GM18499 (cell line): Measurements from ENCODE around the gene MTRF1.

Experiments used
- ATAC-seq: cut with Tn5 transposase; IDR thresholded peaks from one replicate; pipeline ENCODE4 v1.9.1; 2021; ENCODE audit warnings: moderate number of reproducible peaks; ENCODE audit not compliant: insufficient read depth, unreplicated experiment

Gene MTRF1, protein sequence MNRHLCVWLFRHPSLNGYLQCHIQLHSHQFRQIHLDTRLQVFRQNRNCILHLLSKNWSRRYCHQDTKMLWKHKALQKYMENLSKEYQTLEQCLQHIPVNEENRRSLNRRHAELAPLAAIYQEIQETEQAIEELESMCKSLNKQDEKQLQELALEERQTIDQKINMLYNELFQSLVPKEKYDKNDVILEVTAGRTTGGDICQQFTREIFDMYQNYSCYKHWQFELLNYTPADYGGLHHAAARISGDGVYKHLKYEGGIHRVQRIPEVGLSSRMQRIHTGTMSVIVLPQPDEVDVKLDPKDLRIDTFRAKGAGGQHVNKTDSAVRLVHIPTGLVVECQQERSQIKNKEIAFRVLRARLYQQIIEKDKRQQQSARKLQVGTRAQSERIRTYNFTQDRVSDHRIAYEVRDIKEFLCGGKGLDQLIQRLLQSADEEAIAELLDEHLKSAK

DNA sequence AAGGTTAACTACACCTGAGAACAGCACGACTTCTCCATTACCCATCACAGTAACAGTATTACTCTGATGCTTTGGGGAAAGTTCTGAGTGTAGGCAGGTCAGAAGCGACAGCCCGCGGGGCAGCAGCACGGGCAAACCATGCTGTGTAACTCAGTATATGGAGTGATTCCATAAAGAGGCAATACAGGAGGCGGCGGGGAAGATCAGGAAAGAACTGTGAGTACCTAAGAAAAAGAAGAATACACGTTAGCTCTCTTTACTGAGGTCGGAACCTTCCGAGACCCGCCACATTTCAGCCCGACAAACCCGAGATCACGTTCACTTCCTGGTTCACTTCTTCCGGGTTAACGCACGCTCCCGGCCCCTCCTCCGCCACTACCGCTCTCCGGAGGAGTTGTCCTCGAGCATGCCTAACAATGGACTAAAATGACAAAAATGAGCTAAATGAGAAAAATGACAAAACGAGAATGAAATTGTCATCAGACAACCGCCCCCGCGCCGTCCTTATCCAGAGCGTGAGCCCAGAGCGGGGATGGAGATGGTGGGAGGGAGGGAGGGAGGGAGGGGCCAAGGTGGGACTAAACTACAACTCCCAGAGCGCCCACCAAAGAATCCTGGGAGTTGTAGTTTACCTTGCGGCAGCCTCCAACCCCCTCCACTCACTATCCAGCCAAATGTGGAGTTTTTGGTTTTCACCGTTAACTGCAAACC, at the start of gene MTRF1:
Gene MTRF1 (minus strand): TSS at position 316 of the 711 bp plus-strand sequence. CDS start 2,669 bp downstream, outside the sequence.
- peak; percentile 82 for ATAC-seq

DNA sequence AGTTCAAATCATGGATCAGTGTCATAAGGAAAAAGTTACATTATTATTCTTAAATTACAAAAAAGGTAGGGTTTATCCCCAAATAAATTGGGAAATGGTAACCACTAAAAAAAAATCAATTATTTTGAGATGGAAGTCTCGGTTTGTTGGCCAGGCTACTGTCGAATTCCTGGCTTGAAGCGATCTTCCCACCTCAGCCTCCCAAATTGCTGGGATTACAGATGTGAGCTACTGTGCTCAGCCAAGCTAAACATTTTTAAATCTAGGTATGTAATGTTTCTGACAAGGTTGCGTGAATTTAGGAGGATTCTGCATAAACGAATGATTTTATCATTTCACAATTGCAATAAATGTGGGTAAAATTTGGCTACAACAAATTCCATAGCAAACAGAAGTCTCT, 49.7 kb upstream of the MTRF1 start:
- no peak for ATAC-seq

DNA sequence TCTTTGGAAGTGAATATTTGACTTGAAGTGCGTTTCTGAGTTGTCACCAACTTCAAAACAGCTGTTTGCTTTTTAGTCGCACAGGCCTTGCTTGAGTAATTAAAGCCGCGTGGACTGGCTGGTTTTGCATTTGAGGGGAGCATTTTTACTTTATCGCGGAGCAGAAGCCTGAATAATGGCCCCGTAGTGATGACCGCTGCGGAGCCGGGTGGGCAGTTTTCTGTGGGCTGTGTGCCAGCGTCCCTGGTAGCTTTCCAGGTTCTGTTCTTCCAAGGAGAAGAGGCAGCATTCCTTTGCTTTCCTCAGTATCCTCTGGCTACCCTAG, 48.8 kb upstream of the MTRF1 start:
- ATAC-seq = no peak

DNA sequence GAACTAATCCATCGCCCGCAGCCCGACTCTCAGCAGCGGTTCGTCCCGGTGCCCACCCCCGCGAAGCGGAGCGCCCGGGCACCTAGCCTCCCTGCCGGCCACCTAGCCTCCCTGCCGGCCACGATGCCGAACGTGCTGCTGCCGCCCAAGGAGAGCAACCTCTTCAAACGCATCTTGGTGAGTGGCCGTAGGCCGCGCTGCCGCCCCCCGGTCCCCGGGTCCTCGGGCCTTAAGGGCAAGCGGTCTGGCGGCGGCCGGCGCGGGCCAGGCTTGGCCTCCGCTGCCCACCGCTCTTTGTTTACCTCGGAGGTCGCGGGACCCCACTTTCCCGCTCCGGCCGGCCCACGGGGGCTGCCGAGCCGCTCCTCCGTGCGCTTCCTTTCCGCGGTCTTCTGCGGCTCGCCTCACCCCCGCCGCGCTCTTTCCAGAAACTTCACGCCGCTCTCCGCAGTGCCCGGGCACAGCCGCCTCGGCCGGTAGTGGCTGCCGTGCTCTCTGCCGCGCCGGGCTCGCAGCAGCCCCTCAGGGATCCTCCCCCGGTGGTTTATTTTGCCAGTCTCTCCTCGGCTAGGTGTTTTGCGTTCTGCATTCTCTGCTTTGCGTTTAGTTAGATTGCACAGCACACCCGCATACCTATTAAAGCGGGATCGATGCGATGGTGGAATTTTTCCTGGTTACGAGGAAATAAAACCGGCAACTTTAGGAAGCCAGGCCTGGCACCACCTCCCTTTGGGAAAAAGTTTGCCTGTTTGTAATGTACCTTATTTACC, 48.2 kb upstream of the MTRF1 start:
- peak; percentile 26 for ATAC-seq

DNA sequence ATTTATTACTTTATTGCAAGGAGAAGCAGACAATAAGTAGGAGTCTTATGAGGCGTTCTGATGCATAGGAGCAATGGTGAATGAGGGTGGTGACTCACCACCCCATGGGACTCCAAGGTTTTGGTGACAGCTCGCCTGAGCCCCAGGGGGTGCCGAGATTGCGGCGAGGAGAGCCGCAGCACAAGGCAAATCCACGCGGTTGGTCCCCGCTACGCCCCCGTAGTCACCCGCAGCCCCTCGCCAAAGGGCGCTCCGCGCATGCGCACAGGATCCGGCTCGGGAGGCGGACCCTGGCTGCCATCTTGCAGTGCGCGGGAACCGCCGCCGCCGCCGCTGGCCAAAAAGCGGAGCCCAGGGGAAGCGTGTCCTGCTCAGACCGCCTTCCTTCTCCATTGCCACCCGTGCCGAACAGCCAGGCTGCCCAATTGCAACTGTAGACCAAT, 47.6 kb upstream of the MTRF1 start, which contains the start of gene NAA16:
Gene NAA16 (plus strand): TSS at position 305 of the 443 bp plus-strand sequence. CDS start 262 bp downstream, outside the sequence.
- peak; percentile 47 for ATAC-seq

DNA sequence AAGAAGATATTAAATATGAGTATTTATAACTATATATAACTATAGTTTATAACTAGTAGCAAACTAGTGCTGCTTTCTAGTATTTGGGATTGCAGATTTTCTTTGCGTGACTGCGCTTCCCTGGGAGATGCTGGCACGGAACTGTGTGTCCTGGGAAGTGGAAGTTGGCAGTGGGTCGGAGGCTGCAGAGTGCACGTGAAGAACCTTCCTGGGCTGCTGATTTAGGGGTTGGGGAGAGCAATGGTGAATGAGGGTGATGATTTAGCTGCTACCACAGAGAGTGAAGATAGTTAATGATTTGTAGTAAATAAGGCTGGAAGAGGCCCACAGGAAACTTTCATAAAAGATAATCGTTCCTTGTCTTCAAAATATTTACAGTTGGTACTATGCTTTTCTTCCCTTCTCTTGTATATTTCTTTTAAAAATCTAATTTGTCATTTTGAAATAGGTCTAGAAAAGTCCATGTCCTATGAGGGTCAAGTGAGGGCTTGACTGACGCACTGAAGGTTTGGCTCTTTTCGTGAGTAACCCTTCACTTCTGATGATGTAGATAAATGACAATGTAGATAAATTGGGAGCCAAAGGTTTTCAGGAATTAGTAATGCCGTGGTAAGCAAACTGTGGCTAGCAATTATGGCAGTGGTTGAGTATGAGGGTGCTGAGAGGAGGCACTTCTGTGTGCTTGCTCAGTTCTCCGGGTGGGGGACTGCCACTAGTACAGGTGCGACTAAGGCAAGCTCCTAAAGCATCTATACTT, 44.7 kb upstream of the MTRF1 start:
- no peak for ATAC-seq

DNA sequence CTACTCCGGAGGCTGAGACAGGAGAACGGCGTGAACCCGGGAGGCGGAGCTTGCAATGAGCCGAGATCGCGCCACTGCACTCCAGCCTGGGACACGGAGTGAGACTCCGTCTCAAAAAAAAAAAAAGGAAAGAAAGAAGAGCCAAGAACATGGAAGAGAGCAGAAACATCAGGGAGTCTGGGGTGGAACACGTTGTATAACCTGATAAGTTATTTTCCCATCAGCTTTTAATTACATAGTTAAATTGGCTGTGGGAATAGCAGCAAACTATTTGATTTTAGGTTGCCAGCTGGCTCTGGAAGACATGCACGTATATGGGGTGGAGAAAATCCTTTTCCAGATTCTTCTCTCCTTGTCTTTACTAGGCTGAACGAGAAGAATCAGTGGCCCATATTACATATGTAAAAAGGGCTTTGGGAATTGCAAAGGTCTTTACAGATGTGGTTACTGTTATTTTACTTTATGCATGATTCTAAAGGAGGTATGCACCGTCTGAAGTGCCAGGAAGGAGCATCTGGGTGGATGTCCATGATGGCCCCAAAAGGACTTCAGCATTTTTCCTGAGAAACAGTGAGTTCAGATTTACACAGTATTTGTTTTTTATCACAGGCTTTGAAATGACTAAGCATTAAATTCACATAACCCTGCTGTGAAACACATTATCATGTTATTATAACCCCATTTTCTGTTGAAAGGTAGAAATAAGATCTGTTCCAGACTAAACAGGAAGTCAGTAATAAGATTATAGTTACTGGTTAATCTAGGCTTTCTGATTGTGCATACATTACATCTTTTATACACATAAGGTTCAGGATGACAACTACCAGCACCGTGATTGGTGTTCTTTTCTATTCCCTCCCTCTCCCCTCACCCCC, 43.1 kb upstream of the MTRF1 start:
- ATAC-seq = no peak

DNA sequence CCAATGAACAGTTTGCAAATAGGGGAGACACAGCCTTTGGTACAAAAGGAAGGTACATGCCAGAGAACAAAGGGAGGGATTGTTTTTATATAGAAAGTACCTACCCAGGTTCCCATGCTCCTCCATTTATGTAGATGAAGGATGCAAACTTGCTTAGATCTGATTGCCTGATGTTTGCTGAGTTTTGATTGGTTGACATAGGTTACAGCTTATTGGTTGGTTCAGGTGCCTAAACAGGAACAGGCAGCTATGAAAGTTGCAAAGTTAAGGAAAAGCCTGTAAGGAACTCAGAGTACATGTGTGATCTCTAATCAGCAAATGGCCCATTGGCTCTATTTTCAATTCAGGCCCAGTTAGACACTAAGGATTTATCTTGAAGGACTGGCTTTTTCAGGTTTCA, 41.2 kb upstream of the MTRF1 start:
- ATAC-seq = no peak

DNA sequence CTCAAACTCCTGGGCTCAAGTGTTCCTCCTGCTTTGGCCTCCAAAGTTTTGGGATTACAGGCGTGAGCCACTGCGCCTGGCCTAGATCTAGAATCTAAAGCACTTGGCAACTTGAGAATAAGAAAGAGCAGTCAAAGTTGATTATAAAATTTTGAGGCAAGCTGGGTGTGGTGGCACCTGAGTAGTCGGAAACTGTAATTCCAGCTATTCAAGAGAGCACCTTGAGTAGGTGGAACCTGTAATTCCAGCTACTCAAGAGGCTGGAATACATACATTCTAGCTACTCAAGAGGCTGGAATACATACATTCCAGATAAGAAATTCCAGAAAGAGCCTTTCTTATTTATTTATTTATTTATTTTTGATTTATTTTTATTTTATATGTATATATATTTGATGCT, 39.4 kb upstream of the MTRF1 start:
- ATAC-seq = no peak

DNA sequence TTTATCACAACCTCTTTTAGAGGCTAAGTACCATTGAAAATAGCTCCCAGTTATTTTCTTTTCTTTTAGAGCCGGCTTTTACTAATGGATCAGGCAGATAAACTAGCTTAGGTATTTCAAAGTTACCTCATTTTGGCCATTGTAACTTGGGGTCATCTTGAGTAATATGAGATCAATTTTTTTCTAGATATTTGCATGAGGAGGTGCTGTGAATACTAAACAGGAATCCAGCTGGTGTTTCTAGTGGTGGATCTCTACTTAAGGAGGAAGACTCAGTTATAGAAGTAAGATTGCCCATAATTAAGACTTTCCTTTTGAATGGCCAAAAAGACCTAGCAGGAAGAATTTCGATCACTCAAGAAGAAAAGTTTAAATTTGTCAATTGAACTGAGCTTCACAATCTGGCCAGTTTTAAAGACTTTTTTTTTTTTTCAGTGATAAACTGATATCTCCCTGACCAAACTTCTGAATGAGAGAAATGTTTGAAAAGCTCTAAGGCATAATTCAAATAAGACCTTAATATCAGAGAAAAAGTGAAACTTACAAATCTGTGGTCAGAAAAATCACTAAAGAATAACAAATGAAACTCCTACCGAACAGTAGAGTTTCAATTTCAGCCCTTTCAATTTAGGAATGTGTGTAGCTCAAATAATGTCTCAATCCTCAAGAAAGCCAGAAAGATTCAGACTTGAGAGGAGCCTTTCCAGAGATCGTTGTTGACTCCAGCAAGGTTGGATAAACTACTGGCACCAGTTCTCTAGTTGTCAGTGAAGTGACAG, 36.1 kb upstream of the MTRF1 start:
- ATAC-seq = no peak

DNA sequence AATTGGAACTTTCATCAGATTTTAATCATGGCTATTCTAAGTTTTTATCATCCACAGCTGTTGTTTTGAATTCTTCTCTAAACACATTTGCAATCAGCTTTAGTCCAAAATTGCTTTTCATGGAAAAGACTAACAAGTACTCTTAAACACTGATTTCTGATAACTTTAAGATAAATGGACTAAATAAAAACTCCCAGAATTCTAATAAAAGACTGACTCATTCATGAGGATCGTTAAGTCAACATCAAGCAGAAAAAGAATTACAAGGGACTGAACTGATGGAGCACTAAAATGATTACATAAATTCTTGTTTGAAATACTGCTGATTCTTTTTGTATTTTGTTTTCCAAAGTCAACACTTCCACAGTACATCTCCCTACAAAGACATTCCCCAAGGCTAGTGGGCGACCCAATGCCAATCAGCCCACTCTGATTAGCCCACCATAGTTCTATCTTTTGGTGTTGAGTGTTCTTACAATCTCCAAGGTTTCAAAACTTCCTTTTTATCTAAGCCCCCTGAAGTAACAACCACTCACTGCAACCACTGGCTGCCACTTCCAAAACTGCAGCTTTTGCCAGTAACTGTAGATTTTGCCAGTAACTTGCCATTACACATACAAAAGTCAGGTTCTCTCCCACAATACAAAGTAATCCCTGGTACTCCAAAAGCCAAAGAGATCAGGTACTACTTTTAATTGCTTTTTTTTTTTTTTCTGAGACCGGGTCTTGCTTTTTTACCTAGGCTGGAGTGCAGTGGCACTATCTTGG, 33.7 kb upstream of the MTRF1 start:
- no peak for ATAC-seq

DNA sequence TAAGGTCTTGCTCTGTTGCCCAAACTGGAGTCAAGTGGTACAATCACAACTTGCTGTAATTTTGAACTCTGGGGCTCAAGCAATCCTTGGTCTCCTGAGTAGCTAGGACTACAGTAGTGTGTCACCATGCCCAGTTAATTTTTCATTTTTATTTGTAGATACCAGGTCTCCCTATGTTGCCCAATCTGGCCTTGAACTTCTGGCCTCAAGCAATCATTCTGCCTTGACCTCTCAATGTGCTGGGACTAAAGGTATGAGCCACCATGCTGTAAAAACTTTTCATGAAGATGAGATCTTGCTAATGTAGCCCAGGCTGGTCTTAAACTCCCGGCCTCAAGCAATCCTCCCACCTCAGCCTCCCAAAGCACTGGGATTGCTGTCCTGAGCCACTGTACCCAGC, 32.6 kb upstream of the MTRF1 start:
- no peak for ATAC-seq

DNA sequence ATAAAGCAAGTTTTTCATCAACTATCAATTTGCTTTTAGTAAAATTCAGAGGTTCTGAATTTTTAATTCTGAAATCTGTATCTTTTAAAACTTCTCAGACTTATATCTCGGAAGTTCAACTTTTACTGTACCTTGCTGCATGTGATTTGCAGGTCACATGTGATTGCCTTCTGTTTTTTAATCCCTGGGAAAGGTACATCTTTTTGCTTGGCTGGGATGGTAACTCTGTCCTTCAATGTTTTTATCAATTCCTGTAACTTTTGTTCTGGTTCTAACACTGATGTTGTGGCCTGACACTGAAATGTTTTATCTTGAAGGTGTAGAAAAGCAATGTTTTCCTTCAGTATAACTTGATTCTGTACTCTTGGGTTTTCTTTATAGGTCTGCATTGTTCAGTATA, 31.5 kb upstream of the MTRF1 start:
- no peak for ATAC-seq

DNA sequence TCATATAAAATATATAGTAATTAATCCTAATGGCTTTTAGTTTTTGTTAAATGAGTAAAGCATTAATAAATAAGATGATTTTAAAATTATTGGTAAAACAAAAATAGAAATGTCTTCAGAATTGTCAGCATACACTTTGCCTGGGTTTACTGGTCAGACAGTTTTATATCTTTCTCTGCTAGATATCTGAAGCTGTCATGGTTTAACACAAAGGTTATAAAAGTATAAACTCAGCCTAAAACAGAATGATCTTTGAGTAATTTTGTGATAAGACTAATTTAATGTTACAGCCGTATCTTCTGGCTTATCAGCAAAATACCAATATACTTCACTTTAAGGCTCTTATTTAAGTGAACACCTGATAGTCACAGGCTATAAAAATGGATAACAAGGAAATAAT, 29.9 kb upstream of the MTRF1 start:
- ATAC-seq = no peak

DNA sequence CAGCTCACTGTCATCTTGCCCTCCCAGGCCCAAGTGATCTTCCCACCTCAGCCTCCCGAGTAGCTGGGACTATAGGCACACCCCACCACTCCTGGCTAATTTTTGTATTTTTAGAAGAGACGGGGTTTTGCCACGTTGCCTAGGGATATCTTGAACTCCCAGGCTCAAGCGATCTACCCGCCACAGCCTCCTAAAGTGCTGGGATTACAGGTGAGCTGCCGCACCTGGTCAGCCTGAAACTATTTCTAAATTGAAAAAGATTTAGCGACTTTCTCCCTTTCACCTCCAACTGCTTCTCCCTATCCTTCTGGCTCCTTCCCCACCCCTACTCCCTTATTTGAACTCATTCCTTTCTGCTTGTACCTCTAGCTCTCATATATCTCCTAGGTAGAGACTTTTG, 27.9 kb upstream of the MTRF1 start:
- no peak for ATAC-seq

DNA sequence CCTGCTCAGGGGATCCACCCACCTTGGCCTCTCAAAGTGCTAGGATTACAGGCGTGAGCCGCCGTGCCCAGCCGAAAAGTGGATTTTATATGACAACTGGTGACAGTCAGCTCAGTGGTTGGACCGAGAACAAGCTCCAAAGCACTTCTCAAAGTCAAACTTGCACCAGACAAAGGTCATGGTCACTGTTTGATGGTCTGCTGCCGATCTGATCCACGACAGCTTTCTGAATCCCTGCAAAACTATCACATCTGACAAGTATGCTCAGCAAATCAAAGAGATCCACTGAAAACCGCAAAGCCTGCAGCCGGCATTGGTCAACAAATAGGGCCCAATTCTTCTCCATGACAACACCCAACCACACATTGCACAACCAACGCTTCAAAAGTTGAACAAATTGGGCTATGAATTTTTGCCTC, 26.1 kb upstream of the MTRF1 start:
- no peak for ATAC-seq

DNA sequence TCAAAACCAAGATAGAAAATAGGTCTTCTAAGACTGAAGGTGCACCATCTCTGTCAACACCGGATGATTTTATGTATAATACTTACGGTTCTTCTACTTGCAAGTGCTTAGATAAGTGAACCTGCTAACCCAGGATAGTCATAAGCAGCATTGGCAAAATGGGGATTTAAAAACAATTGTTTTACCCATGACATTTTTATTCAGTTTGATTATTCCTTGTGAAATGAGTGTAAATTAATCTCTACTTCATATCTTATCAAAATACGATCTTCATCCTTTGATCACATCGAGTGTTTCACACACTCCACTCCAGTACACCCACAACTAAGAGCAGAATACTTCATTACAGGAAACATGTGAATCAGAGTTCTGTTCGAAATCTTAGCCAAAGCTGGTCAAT, 23.0 kb upstream of the MTRF1 start:
- no peak for ATAC-seq
